Ascending aorta (tissue), 2 donors: ENCODE measurements around the gene BGN. TPM values are rescaled to one million over a fixed set of nuclear protein-coding genes. Genes with fewer than 3 reads are reported as not detected.

Experiments used
- DNase-seq, 2 donors: peaks; one replicate each; pipeline ENCODE4 v3.0.0-alpha.2; 2019; ENCODE audit warnings: low spot score in 2 of 2
- H3K27ac ChIP-seq, 2 donors: fragments of 200-600 bp; sonication (generic); one replicate each; pipeline ENCODE4 v1.5.1; 2016 to 2017; ENCODE audit warnings: mild to moderate bottlenecking in 1 of 2
- H3K27me3 ChIP-seq: fragments of 200-600 bp; sonication (generic); one replicate; pipeline ENCODE4 v1.5.1; 2017
- H3K36me3 ChIP-seq, 2 donors: fragments of 200-600 bp; sonication (generic); one replicate each; pipeline ENCODE4 v1.5.1; 2016
- H3K4me1 ChIP-seq, 2 donors: fragments of 200-600 bp; sonication (generic); one replicate each; pipeline ENCODE4 v1.5.1; 2016 to 2017; ENCODE audit warnings: mild to moderate bottlenecking in 1 of 2
- H3K4me3 ChIP-seq, 2 donors: fragments of 200-600 bp; sonication (generic); one replicate each; pipeline ENCODE4 v1.5.1; 2016 to 2017; ENCODE audit warnings: mild to moderate bottlenecking in 1 of 2
- H3K9me3 ChIP-seq, 2 donors: fragments of 200-600 bp; sonication (generic); one replicate each; pipeline ENCODE4 v1.5.1; 2016
- CTCF ChIP-seq, 3 experiments: fragments of 200-600 bp in 2 of 3; fragments of 450-650 bp in 1 of 3; sonication (generic) in 2 of 3; IDR thresholded peaks; one replicate each; pipeline ENCODE4 v1.5.1; 2016 to 2019; ENCODE audit warnings: antibody characterized with exemption in 3 of 3, mild to moderate bottlenecking in 1 of 3, moderate library complexity in 1 of 3
- intact Hi-C: fragments of 100-400 bp; cut with DNase I; formaldehyde crosslinking; loops from one replicate; pipeline ENCODE4 v1.15.1; 2023
- total RNA-seq: library from RNA; depleted of rRNA; stranded (reverse); fragments of >200 nt; gene quantifications from one replicate; pipeline ENCODE4 v1.1.0, GENCODE V29; 2016

The BGN gene
- total RNA-seq, 1 donor from 2014 or later: 1,387 TPM

- Histone ChIP-seq H3K27me3 (peaks cover 8% of the 10 kb centered on the region), H3K4me3 (no peak overlapping the region), H3K4me1 (no peaks in the 10 kb centered on the region), H3K36me3 (no peaks in the 10 kb centered on the region), H3K9me3 (no peaks in the 10 kb centered on the region), H3K27ac (no peak overlapping the region)
- no peak for TF ChIP-seq CTCF (IDR thresholded peaks at IDR 0.05)
- DNase-seq: no peak
- intact Hi-C loops: loop anchor here (5.0 to 10.0 kb wide), 2 partner anchors 179 to 439 kb away; no protein-coding TSS in a partner anchor
These were observed 21.3 kb downstream of the BGN start for GRCh38 chrX:153516073-153516472.

GRCh38 chrX:153517423-153517822 lies 22.6 kb downstream of the BGN start, which contains the start of gene ATP2B3:
TSS of gene ATP2B3 (plus strand) at chrX:153517642. CDS start at chrX:153536248, 18,606 bp downstream.
- Histone ChIP-seq H3K4me3 (no peak within 1 kb of the TSS), H3K27ac (no peak within 1 kb of the TSS), H3K9me3 (no peaks in the 10 kb centered on the region), H3K27me3 (peaks cover 8% of the 10 kb centered on the region), H3K4me1 (no peaks in the 10 kb centered on the region), H3K36me3 (no peaks in the 10 kb centered on the region)
- no peak for TF ChIP-seq CTCF (IDR thresholded peaks at IDR 0.05)
- intact Hi-C loops: loop anchor here (5.0 to 10.0 kb wide), 2 partner anchors 180 to 437 kb away; no protein-coding TSS in a partner anchor
- DNase-seq: no peak

- TF ChIP-seq CTCF (IDR thresholded peaks at IDR 0.05): no peak
- Histone ChIP-seq H3K9me3 (no peaks in the 10 kb centered on the region), H3K27me3 (peaks cover 8% of the 10 kb centered on the region), H3K4me3 (no peak overlapping the region), H3K4me1 (no peaks in the 10 kb centered on the region), H3K36me3 (no peaks in the 10 kb centered on the region), H3K27ac (no peak overlapping the region)
- intact Hi-C loops: loop anchor here (5.0 to 10.0 kb wide), 2 partner anchors 181 to 437 kb away; no protein-coding TSS in a partner anchor
- DNase-seq: no peak
These were observed 23.4 kb downstream of the BGN start for GRCh38 chrX:153517946-153518834.

GRCh38 chrX:153519569-153520286 lies 24.9 kb downstream of the BGN start:
- TF ChIP-seq CTCF (IDR thresholded peaks at IDR 0.05): no peak
- Histone ChIP-seq H3K9me3 (no peaks in the 10 kb centered on the region), H3K4me3 (no peak overlapping the region), H3K4me1 (no peaks in the 10 kb centered on the region), H3K27ac (no peak overlapping the region), H3K27me3 (peaks cover 8% of the 10 kb centered on the region), H3K36me3 (no peaks in the 10 kb centered on the region)
- intact Hi-C loops: loop anchor here (5.0 to 10.0 kb wide), 2 partner anchors 182 to 435 kb away; no protein-coding TSS in a partner anchor
- no peak for DNase-seq

GRCh38 chrX:153520287-153520917 lies 25.6 kb downstream of the BGN start:
- no peak for DNase-seq
- Histone ChIP-seq H3K4me1 (no peaks in the 10 kb centered on the region), H3K36me3 (no peaks in the 10 kb centered on the region), H3K27me3 (peaks cover 10% of the 10 kb centered on the region), H3K9me3 (no peaks in the 10 kb centered on the region), H3K4me3 (no peak overlapping the region), H3K27ac (no peak overlapping the region)
- no peak for TF ChIP-seq CTCF (IDR thresholded peaks at IDR 0.05)
- intact Hi-C loops: no loop called here
